ENCODE results near the gene VAMP7. TPM values are rescaled to one million over a fixed set of nuclear protein-coding genes. Genes with fewer than 3 reads are reported as not detected.
"Not testable (repeated sequence)": the region's sequence is repeated elsewhere in the genome, so short reads cannot be mapped to it uniquely, and the experiment has no call there.

Gene VAMP7
- total and polyA plus RNA-seq, 4 donors: 22.7 to 38.4 (median 32.8) TPM

- Histone ChIP-seq H3K9me3 (ENCODE audit: control insufficient read depth in 4 of 4, insufficient read depth in 3 of 4, low read length in 3 of 4) (peaks cover 0 to 6% (median 0%) of the 10 kb centered on the region in 4 donors), H3K27me3 (ENCODE audit: control insufficient read depth in 3 of 3, insufficient read depth in 3 of 3, low read length in 2 of 3) (no peaks in the 10 kb centered on the region), H3K4me1 (ENCODE audit: control insufficient read depth in 5 of 5, insufficient read depth in 5 of 5, low read length in 5 of 5) (no peaks in the 10 kb centered on the region), H3K36me3 (ENCODE audit: control insufficient read depth in 4 of 4, insufficient read depth in 4 of 4, low read length in 4 of 4) (peaks cover 0 to 6% (median 2%) of the 10 kb centered on the region in 4 donors), H3K9ac (ENCODE audit: insufficient read depth in 1 of 2, low read length in 2 of 2) (no peak overlapping the region), H3K4me3 (no peak overlapping the region), H3K27ac (ENCODE audit: low read depth in 1 of 2, low read length in 1 of 2) (no peak overlapping the region)
- DNase-seq (no peak), ATAC-seq (ENCODE audit: insufficient read depth, low FRiP score) (no peak)
- WGBS, 2 donors: 70 to 71% methylated on average over 3 of the region's 3 CpGs
- no peak for TF ChIP-seq CTCF (IDR thresholded peaks at IDR 0.05; ENCODE audit: control extremely low read depth, extremely low read depth)
Measured at GRCh38 chrX:155899366-155899765, 18.2 kb downstream of the VAMP7 start.

GRCh38 chrX:155900765-155901164, 19.6 kb downstream of the VAMP7 start:
- no peaks in the 10 kb centered on the region for H3K4me1 ChIP-seq (ENCODE audit: control insufficient read depth in 5 of 5, insufficient read depth in 5 of 5, low read length in 5 of 5)
- H3K36me3 ChIP-seq (ENCODE audit: control insufficient read depth in 4 of 4, insufficient read depth in 4 of 4, low read length in 4 of 4): peaks cover 0 to 6% (median 2%) of the 10 kb centered on the region in 4 donors
- no peak overlapping the region for H3K27ac ChIP-seq (ENCODE audit: low read depth in 1 of 2, low read length in 1 of 2)
- H3K9me3 ChIP-seq (ENCODE audit: control insufficient read depth in 4 of 4, insufficient read depth in 3 of 4, low read length in 3 of 4): peaks cover 0 to 9% (median 0%) of the 10 kb centered on the region in 4 donors
- no peak overlapping the region for H3K9ac ChIP-seq (ENCODE audit: insufficient read depth in 1 of 2, low read length in 2 of 2)
- no peak for TF ChIP-seq CTCF (IDR thresholded peaks at IDR 0.05; ENCODE audit: control extremely low read depth, extremely low read depth)
- no peak for DNase-seq
- no peak overlapping the region for H3K4me3 ChIP-seq
- no peak for ATAC-seq (ENCODE audit: insufficient read depth, low FRiP score)
- 87 to 94% methylated on average over 2 of the region's 2 CpGs for WGBS, 2 donors
- H3K27me3 ChIP-seq (ENCODE audit: control insufficient read depth in 3 of 3, insufficient read depth in 3 of 3, low read length in 2 of 3): no peaks in the 10 kb centered on the region

GRCh38 chrX:155907661-155908060, 26.5 kb downstream of the VAMP7 start:
- H3K27me3 ChIP-seq (ENCODE audit: control insufficient read depth in 3 of 3, insufficient read depth in 3 of 3, low read length in 2 of 3); DNase-seq; ATAC-seq (ENCODE audit: insufficient read depth, low FRiP score); H3K4me1 ChIP-seq (ENCODE audit: control insufficient read depth in 5 of 5, insufficient read depth in 5 of 5, low read length in 5 of 5); H3K27ac ChIP-seq (ENCODE audit: low read depth in 1 of 2, low read length in 1 of 2); H3K4me3 ChIP-seq; H3K9ac ChIP-seq (ENCODE audit: insufficient read depth in 1 of 2, low read length in 2 of 2): not testable (repeated sequence)
- 93 to 96% methylated on average over 19 to 26 of the region's 26 CpGs for WGBS, 2 donors
- Histone ChIP-seq H3K36me3 (ENCODE audit: control insufficient read depth in 4 of 4, insufficient read depth in 4 of 4, low read length in 4 of 4) (peaks cover 0 to 11% (median 5%) of the 10 kb centered on the region in 4 donors), H3K9me3 (ENCODE audit: control insufficient read depth in 4 of 4, insufficient read depth in 3 of 4, low read length in 3 of 4) (peaks cover 0 to 12% (median 1%) of the 10 kb centered on the region in 4 donors)

- Histone ChIP-seq H3K4me1 (ENCODE audit: control insufficient read depth in 5 of 5, insufficient read depth in 5 of 5, low read length in 5 of 5) (no peaks in the 10 kb centered on the region), H3K27me3 (ENCODE audit: control insufficient read depth in 3 of 3, insufficient read depth in 3 of 3, low read length in 2 of 3) (no peaks in the 10 kb centered on the region), H3K27ac (ENCODE audit: low read depth in 1 of 2, low read length in 1 of 2) (no peak overlapping the region), H3K4me3 (no peak overlapping the region), H3K9me3 (ENCODE audit: control insufficient read depth in 4 of 4, insufficient read depth in 3 of 4, low read length in 3 of 4) (peaks cover 0 to 3% (median 0%) of the 10 kb centered on the region in 4 donors), H3K36me3 (ENCODE audit: control insufficient read depth in 4 of 4, insufficient read depth in 4 of 4, low read length in 4 of 4) (peaks cover 0 to 16% (median 2%) of the 10 kb centered on the region in 4 donors), H3K9ac (ENCODE audit: insufficient read depth in 1 of 2, low read length in 2 of 2) (no peak overlapping the region)
- WGBS, 2 donors: 74 to 80% methylated on average over 2 of the region's 2 CpGs
- no peak for TF ChIP-seq CTCF (IDR thresholded peaks at IDR 0.05; ENCODE audit: control extremely low read depth, extremely low read depth)
- ATAC-seq (ENCODE audit: insufficient read depth, low FRiP score) (no peak), DNase-seq (no peak)
Measured at GRCh38 chrX:155923200-155923599, 42.1 kb downstream of the VAMP7 start.

GRCh38 chrX:155930852-155931618, 49.9 kb downstream of the VAMP7 start:
- H3K36me3 ChIP-seq (ENCODE audit: control insufficient read depth in 4 of 4, insufficient read depth in 4 of 4, low read length in 4 of 4); DNase-seq; H3K27ac ChIP-seq (ENCODE audit: low read depth in 1 of 2, low read length in 1 of 2); H3K9me3 ChIP-seq (ENCODE audit: control insufficient read depth in 4 of 4, insufficient read depth in 3 of 4, low read length in 3 of 4); H3K9ac ChIP-seq (ENCODE audit: insufficient read depth in 1 of 2, low read length in 2 of 2); H3K4me1 ChIP-seq (ENCODE audit: control insufficient read depth in 5 of 5, insufficient read depth in 5 of 5, low read length in 5 of 5); H3K4me3 ChIP-seq; H3K27me3 ChIP-seq (ENCODE audit: control insufficient read depth in 3 of 3, insufficient read depth in 3 of 3, low read length in 2 of 3); ATAC-seq (ENCODE audit: insufficient read depth, low FRiP score): not testable (repeated sequence)
- WGBS, 2 donors: 92 to 94% methylated on average over 7 of the region's 8 CpGs
